Activated CD4-positive, alpha-beta memory T cell treated with anti-CD3 and anti-CD28 coated beads for 36 hours (primary cell): ENCODE results near the gene PLEKHG5. TPM values are rescaled to one million over a fixed set of nuclear protein-coding genes. Genes with fewer than 3 reads are reported as not detected.
A peak's percentile ranks its signal among the peaks of the same experiment; 100 is the strongest.

Experiments
- CTCF ChIA-PET: fragments of 350-600 bp; sonication (Branson Sonifier 250); formaldehyde crosslinking; loops from one replicate; lab custom pipeline; 2021; ENCODE audit warnings: antibody characterized with exemption, inconsistent platforms; lab: Charles Lee
- POLR2A ChIA-PET: fragments of 350-600 bp; sonication (Branson Sonifier 250); formaldehyde crosslinking; loops from one replicate; lab custom pipeline; 2021; ENCODE audit warnings: antibody characterized with exemption; lab: Charles Lee
- DNase-seq: peaks from one replicate; pipeline ENCODE4 v3.0.0-alpha.2; 2020
- H3K27ac Mint-ChIP-seq: one replicate; pipeline ENCODE4 v1.8.0; 2021; ENCODE audit warnings: mixed read lengths
- H3K27me3 Mint-ChIP-seq: one replicate; pipeline ENCODE4 v1.8.0; 2021; ENCODE audit warnings: mixed read lengths
- H3K36me3 Mint-ChIP-seq: one replicate; pipeline ENCODE4 v1.8.0; 2021; ENCODE audit warnings: mixed read lengths
- H3K4me1 Mint-ChIP-seq: one replicate; pipeline ENCODE4 v1.8.0; 2021; ENCODE audit warnings: low read depth, mixed read lengths
- H3K4me3 Mint-ChIP-seq: one replicate; pipeline ENCODE4 v1.8.0; 2021; ENCODE audit warnings: mild to moderate bottlenecking, mixed read lengths
- H3K9me3 Mint-ChIP-seq: one replicate; pipeline ENCODE4 v1.8.0; 2021; ENCODE audit warnings: mixed read lengths
- intact Hi-C: fragments of 100-400 bp; cut with micrococcal nuclease; formaldehyde crosslinking; loops from one replicate; pipeline ENCODE4 v1.15.1; 2023
- total RNA-seq, 2 experiments: library from RNA; stranded (reverse); gene quantifications; one replicate each; pipeline ENCODE4 v1.2.3, GENCODE V29; 2021

Gene PLEKHG5
- total RNA-seq, 2 experiments from 2014 or later = 2.1 to 2.2 TPM

- Mint-ChIP-seq H3K9me3 (no peaks in the 10 kb centered on the region), H3K27ac (peak overlapping the region; percentile 76), H3K4me3 (peak overlapping the region; percentile 74), H3K36me3 (no peaks in the 10 kb centered on the region), H3K27me3 (no peaks in the 10 kb centered on the region), H3K4me1 (peaks cover 15% of the 10 kb centered on the region)
- no peak for DNase-seq
- ChIA-PET POLR2A (interaction anchor here (1.0 kb wide), 1 partner anchor 13 kb away, joined by 3 read pairs; no protein-coding TSS in a partner anchor), CTCF (interaction anchor here (0.6 to 2.5 kb wide), 5 partner anchors 7 to 154 kb away, joined by 3 to 9 read pairs (median 4); partner anchors contain the start of gene NOL9)
- intact Hi-C loops = loop anchor here (5.0 kb wide), 2 partner anchors 60 to 135 kb away; partner anchors contain the start of gene NOL9
These were observed 499 bp upstream of the PLEKHG5 start for GRCh38 chr1:6491966-6492365.

GRCh38 chr1:6491081-6491449, 402 bp downstream of the PLEKHG5 start:
- intact Hi-C loops = loop anchor here (5.0 kb wide), 2 partner anchors 61 to 136 kb away; partner anchors contain the start of gene NOL9
- no peak for DNase-seq
- CTCF ChIA-PET = interaction anchor here (0.7 to 3.3 kb wide), 15 partner anchors 8 to 255 kb away, joined by 3 to 13 read pairs (median 4); partner anchors contain the start of genes ICMT, NOL9, TAS1R1 and TNFRSF25
- peak overlapping the region; percentile 76 for H3K27ac Mint-ChIP-seq
- H3K27me3 Mint-ChIP-seq = peaks cover 6% of the 10 kb centered on the region
- peaks cover 21% of the 10 kb centered on the region for H3K4me1 Mint-ChIP-seq
- no peaks in the 10 kb centered on the region for H3K36me3 Mint-ChIP-seq
- H3K9me3 Mint-ChIP-seq = no peaks in the 10 kb centered on the region
- H3K4me3 Mint-ChIP-seq = peak overlapping the region; percentile 74
- POLR2A ChIA-PET = interaction anchor here (0.6 to 1.6 kb wide), 5 partner anchors 14 to 113 kb away, joined by 3 to 6 read pairs (median 3); no protein-coding TSS in a partner anchor

GRCh38 chr1:6490181-6491080, 1.0 kb downstream of the PLEKHG5 start:
- intact Hi-C loops = loop anchor here (1.0 to 5.0 kb wide), 3 partner anchors 26 to 137 kb away; partner anchors contain the start of gene NOL9
- DNase-seq = peak; percentile 78
- Mint-ChIP-seq H3K4me1 (peaks cover 21% of the 10 kb centered on the region), H3K4me3 (peak overlapping the region; percentile 74), H3K27me3 (peaks cover 7% of the 10 kb centered on the region), H3K36me3 (no peaks in the 10 kb centered on the region), H3K27ac (peak overlapping the region; percentile 76), H3K9me3 (no peaks in the 10 kb centered on the region)
- CTCF ChIA-PET = interaction anchor here (0.6 to 3.3 kb wide), 28 partner anchors 8 to 255 kb away, joined by 3 to 13 read pairs (median 4); partner anchors contain the start of genes ICMT, TAS1R1 and TNFRSF25
- POLR2A ChIA-PET = interaction anchor here (0.6 to 1.6 kb wide), 5 partner anchors 30 to 113 kb away, joined by 3 to 6 read pairs (median 3); no protein-coding TSS in a partner anchor

- Mint-ChIP-seq H3K9me3 (no peaks in the 10 kb centered on the region), H3K36me3 (no peaks in the 10 kb centered on the region), H3K27me3 (peaks cover 8% of the 10 kb centered on the region), H3K4me1 (peaks cover 21% of the 10 kb centered on the region), H3K4me3 (peak overlapping the region; percentile 74), H3K27ac (peak overlapping the region; percentile 42)
- intact Hi-C loops = loop anchor here (1.0 to 5.0 kb wide), 3 partner anchors 25 to 138 kb away; partner anchors contain the start of gene NOL9
- CTCF ChIA-PET = interaction anchor here (0.8 to 3.3 kb wide), 20 partner anchors 8 to 243 kb away, joined by 3 to 13 read pairs (median 4); partner anchors contain the start of genes NOL9, TAS1R1 and TNFRSF25
- DNase-seq = peak; percentile 87
- POLR2A ChIA-PET = interaction anchor here (0.8 kb wide), 1 partner anchor 30 kb away, joined by 3 read pairs; no protein-coding TSS in a partner anchor
These were observed 1.7 kb downstream of the PLEKHG5 start for GRCh38 chr1:6489799-6490180.

- H3K9me3 Mint-ChIP-seq = no peaks in the 10 kb centered on the region
- peaks cover 9% of the 10 kb centered on the region for H3K27me3 Mint-ChIP-seq
- no peak for DNase-seq
- peaks cover 18% of the 10 kb centered on the region for H3K4me1 Mint-ChIP-seq
- H3K27ac Mint-ChIP-seq = no peak overlapping the region
- no peaks in the 10 kb centered on the region for H3K36me3 Mint-ChIP-seq
- CTCF ChIA-PET = interaction anchor here (0.8 to 3.3 kb wide), 16 partner anchors 9 to 243 kb away, joined by 3 to 13 read pairs (median 4); partner anchors contain the start of genes NOL9 and TAS1R1
- POLR2A ChIA-PET = no interaction called here
- intact Hi-C loops = no loop called here
- H3K4me3 Mint-ChIP-seq = no peak overlapping the region
These were observed 2.1 kb downstream of the PLEKHG5 start for GRCh38 chr1:6489383-6489765.

GRCh38 chr1:6488602-6489382, 2.7 kb downstream of the PLEKHG5 start:
- Mint-ChIP-seq H3K4me3 (no peak overlapping the region), H3K27ac (no peak overlapping the region), H3K9me3 (no peaks in the 10 kb centered on the region), H3K4me1 (peaks cover 18% of the 10 kb centered on the region), H3K27me3 (peaks cover 12% of the 10 kb centered on the region), H3K36me3 (no peaks in the 10 kb centered on the region)
- no peak for DNase-seq
- ChIA-PET CTCF (interaction anchor here (0.8 to 3.3 kb wide), 20 partner anchors 8 to 242 kb away, joined by 3 to 13 read pairs (median 4); partner anchors contain the start of genes HES2, NOL9 and TAS1R1), POLR2A (no interaction called here)
- intact Hi-C loops = no loop called here

- Mint-ChIP-seq H3K9me3 (no peaks in the 10 kb centered on the region), H3K4me1 (peaks cover 15% of the 10 kb centered on the region), H3K4me3 (no peak overlapping the region), H3K36me3 (no peaks in the 10 kb centered on the region), H3K27me3 (peaks cover 13% of the 10 kb centered on the region), H3K27ac (no peak overlapping the region)
- intact Hi-C loops = no loop called here
- DNase-seq = no peak
- ChIA-PET POLR2A (no interaction called here), CTCF (interaction anchor here (0.8 to 2.2 kb wide), 11 partner anchors 11 to 241 kb away, joined by 3 to 9 read pairs (median 4); no protein-coding TSS in a partner anchor)
These were observed 3.5 kb downstream of the PLEKHG5 start for GRCh38 chr1:6487804-6488484.

GRCh38 chr1:6486433-6487011, 4.9 kb downstream of the PLEKHG5 start:
- Mint-ChIP-seq H3K4me1 (peaks cover 11% of the 10 kb centered on the region), H3K9me3 (no peaks in the 10 kb centered on the region), H3K27me3 (peaks cover 13% of the 10 kb centered on the region), H3K27ac (no peak overlapping the region), H3K36me3 (no peaks in the 10 kb centered on the region), H3K4me3 (no peak overlapping the region)
- ChIA-PET POLR2A (no interaction called here), CTCF (interaction anchor here (0.6 to 2.4 kb wide), 17 partner anchors 10 to 159 kb away, joined by 3 to 13 read pairs (median 5); no protein-coding TSS in a partner anchor)
- intact Hi-C loops = loop anchor here (1.0 kb wide), 1 partner anchor 160 kb away; no protein-coding TSS in a partner anchor
- DNase-seq = peak; percentile 90

GRCh38 chr1:6485168-6486101, 6.0 kb downstream of the PLEKHG5 start:
- no peak for DNase-seq
- Mint-ChIP-seq H3K36me3 (no peaks in the 10 kb centered on the region), H3K9me3 (no peaks in the 10 kb centered on the region), H3K4me1 (peaks cover 7% of the 10 kb centered on the region), H3K4me3 (no peak overlapping the region), H3K27me3 (peaks cover 13% of the 10 kb centered on the region), H3K27ac (no peak overlapping the region)
- CTCF ChIA-PET = interaction anchor here (0.6 to 2.4 kb wide), 17 partner anchors 9 to 160 kb away, joined by 3 to 13 read pairs (median 5); no protein-coding TSS in a partner anchor
- POLR2A ChIA-PET = no interaction called here
- intact Hi-C loops = loop anchor here (1.0 kb wide), 1 partner anchor 161 kb away; no protein-coding TSS in a partner anchor
